ENCODE measurements around the gene ZNF346.
"Not testable (repeated sequence)": the region's sequence is repeated elsewhere in the genome, so short reads cannot be mapped to it uniquely, and the experiment has no call there.

ZNF346 gene, protein sequence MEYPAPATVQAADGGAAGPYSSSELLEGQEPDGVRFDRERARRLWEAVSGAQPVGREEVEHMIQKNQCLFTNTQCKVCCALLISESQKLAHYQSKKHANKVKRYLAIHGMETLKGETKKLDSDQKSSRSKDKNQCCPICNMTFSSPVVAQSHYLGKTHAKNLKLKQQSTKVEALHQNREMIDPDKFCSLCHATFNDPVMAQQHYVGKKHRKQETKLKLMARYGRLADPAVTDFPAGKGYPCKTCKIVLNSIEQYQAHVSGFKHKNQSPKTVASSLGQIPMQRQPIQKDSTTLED

GRCh38 chr5:177022386-177023302 lies at the start of gene ZNF346:
ZNF346 (plus strand) TSS chr5:177022696; CDS start chr5:177022739, 43 bp downstream.
- DNase-seq (ENCODE audit: low spot score): peak; percentile 93

- DNase-seq (ENCODE audit: low spot score): no peak
These were observed 42.8 kb upstream of the ZNF346 start for GRCh38 chr5:176979669-176980068.

DNA sequence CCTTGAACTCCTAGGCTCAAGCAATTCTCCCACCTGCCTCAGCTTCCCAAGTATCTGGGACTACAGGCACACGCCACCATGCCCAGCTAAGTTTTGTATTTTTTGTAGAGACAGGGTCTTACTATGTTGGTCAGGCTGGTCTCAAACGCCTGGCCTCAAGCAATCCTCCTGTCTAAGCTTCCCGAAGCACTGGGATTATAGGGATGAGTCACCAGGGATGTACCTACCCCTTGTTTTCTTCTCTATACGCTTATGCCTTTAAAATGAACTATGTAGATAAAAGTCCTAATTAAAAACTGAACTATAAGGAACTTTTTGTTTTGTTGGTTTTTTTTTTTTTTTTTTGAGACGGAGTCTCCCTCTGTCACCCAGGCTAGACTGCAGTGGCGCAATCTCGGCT lies 41.7 kb upstream of the ZNF346 start:
- no peak for DNase-seq (ENCODE audit: low spot score)

DNA sequence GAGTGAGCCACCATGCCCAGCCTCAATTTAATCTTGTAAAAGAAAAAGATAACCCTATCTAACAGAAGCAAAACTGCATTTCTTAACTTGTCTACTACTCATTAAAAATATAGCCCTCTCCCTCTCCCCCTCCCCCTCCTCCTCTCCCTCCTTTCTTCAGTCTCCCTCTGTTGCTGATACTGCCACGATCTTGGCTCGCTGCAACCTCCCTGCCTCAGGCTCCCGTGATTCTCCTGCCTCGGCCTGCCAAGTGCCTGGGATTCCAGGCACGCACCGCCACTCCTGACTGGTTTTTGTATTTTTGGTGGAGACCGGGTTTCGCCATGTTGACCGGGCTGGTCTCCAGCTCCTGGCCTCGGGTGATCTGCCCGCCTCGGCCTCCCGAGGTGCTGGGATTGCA lies 39.4 kb upstream of the ZNF346 start:
- not testable (repeated sequence) for DNase-seq (ENCODE audit: low spot score)

DNA sequence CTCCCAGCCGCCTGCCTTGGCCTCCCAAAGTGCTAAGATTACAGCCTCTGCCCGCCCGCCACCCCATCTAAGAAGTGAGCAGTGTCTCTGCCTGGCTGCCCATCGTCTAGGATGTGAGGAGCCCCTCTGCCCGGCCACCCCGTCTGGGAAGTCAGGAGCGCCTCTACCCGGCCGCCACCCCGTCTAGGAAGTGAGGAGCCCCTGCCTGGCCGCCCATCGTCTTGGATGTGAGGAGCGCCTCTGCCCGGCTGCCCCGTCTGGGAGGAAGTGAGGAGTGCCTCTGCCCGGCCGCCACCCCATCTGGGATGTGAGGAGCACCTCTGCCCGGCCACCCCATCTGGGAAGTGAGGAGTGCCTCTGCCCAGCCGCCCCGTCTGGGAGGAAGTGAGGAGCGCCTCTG lies 38.9 kb upstream of the ZNF346 start:
- not testable (repeated sequence) for DNase-seq (ENCODE audit: low spot score)

DNA sequence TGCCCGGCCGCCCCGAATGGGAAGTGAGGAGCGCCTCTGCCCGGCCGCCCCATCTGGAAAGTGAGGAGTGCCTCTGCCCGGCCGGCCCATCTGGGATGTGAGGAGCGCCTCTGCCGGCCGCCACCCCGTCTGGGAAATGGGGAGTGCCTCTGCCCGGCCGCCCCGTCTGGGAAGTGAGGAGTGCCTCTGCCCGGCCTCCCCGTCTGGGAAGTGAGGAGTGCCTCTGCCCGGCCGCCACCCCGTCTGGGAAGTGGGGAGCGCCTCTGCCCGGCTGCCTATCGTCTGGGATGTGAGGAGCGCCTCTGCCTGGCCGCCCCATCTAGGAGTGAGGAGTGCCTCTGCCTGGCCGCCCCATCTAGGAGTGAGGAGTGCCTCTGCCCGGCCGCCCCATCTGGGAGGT lies 38.3 kb upstream of the ZNF346 start:
- DNase-seq (ENCODE audit: low spot score): not testable (repeated sequence)

DNA sequence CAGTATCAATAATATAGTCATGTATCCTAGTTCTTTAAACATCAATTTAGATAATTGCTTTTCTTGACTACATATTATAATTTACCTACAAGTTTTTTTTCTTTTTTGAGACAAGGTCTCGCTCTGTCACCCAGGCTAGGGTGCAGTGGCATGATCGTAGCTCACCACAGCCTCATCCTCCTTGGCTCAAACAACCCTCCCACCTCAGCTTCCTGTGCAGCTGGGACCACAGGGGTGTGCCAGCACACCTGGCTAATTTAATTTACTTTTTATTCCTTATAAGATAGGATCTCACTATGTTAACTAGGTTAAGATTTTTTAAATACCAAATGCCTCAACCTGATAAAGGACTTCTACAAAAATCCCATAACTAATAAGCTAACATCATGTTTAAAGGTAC lies 37.0 kb upstream of the ZNF346 start:
- no peak for DNase-seq (ENCODE audit: low spot score)

DNA sequence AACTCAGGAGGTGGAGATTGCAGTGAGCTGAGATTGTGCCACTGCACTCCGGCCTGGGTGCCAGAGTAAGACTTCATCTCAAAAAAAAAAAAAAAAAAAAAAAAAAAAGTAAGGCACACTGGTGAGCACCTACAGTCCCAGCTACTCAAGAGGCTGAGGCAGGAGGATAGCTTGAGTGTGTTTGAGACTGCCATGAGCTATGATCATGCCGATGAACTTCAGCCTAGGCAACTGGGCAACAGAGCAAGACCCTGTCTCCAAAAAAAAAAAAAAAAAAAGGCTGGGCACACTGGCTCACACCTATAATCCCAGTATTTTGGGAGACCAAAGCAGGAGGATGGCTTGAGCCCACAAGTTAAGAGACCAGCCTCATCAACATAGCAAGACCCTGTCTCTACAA lies 36.2 kb upstream of the ZNF346 start:
- no peak for DNase-seq (ENCODE audit: low spot score)

- DNase-seq (ENCODE audit: low spot score): no peak
These were observed 34.9 kb upstream of the ZNF346 start for GRCh38 chr5:176987583-176987982.

DNA sequence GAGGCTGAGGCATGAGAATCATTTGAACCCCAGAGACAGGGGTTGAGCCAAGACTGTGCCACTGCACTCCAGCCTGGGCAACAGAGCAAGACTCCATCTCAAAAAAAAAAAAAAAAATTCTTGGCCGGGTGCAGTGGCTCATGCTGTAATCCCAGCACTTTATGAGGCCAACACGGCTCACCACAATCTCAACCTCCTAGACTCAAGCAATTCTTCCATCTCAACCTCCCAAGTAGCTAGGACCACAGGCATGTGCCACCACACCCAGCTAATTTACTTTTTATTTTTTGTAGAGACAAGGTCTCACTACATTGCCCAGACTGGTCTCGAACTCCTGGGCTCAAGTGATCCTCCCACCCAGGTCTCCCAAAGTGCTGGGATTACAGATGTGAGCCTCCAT lies 29.4 kb upstream of the ZNF346 start:
- DNase-seq (ENCODE audit: low spot score): not testable (repeated sequence)

- DNase-seq (ENCODE audit: low spot score): no peak
These were observed 27.9 kb upstream of the ZNF346 start for GRCh38 chr5:176994460-176995121.

DNA sequence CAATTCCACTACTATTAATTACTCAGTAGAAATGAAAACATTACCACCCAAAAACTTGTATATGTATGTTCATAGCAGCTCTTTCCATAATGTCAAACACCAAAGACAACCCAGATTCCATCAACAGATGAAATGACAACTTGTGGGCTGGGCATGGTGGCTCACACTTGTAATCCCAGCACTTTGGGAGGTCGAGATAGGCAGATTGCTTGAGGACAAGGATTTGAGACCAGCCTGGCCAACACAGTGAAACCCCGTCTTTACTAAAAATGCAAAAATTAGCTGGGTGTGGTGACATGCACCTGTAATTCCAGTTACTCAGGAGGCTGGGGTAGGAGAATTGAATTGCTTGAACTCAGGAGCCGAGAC lies 27.4 kb upstream of the ZNF346 start:
- no peak for DNase-seq (ENCODE audit: low spot score)

DNA sequence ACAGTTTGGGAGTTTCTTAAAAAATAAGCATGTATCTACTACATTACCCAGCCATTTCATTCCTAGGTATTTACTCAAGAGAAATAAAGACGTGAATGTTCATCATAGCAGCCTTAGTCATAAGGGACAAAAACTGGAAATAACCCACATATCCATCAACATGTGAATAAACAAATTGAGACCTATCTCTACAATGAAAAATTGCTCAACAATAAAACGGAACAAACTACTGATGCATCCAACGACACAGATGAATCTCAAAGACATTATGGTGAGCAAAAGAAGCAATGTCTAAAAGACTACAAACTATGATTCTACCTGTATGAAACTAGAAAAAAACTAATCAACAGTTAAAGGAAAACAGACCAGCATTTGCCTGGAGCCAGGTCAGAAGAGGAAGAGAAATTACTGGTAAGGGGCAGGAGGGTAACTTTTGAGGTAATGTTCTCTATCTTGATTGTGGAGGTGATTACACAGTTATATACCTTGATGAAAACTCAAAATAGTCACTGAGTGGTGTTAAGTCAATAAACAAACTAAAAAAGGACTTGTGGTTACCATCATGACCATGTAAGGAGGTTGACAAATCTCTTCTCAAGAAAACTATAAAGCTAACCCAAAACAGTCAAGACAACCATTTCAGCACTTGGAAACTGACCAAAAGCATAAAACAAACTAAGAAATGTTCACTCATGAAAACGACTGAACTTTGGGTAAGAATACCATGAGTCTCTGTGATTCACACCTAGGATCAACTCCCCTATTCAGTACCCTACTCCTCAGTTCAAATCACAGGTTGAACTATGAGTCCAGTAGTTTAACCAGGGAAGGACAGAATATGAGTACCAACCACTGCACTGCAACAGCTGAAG lies 26.4 kb upstream of the ZNF346 start:
- DNase-seq (ENCODE audit: low spot score): no peak

GRCh38 chr5:176996780-176997179 lies 25.7 kb upstream of the ZNF346 start:
- DNase-seq (ENCODE audit: low spot score): no peak

DNA sequence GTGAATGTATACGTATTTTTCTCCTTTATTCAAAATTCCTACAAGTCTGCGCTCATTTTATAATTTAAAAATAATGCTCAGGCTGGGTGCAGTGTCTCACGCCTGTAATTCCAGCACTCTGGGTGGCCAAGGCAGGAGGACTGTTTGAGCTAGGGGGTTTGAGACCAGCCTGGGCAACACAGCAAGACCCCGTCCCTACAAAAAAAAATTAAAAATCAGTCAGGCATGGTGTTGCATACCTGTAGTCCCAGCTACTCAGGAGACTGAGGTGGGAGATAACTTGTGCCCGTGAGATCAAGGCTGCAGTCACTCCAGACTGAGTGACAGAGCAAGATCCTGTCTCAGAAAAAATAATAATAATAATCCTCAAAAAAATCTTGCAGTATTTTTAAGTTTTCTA lies 23.7 kb upstream of the ZNF346 start:
- DNase-seq (ENCODE audit: low spot score): no peak

- DNase-seq (ENCODE audit: low spot score): not testable (repeated sequence)
These were observed 23.0 kb upstream of the ZNF346 start for GRCh38 chr5:176999526-176999925.

DNA sequence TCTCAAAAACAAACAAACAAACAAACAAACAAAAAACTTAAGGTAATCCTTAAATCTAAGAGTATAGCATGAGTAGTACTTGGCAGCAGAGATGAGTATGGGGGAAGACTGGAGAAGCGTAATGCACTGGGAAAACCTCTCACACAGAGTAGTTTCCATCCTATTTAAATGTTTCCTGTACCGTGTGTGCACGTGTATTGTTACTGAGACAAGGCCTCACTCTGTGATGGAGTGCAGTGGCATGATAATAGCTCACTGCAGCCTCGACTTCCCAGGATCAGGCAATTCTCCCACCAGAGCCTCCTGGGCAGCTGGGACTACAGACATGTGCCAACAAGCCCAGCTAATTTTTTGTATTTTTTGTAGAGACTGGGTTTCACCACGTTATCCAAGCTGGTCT lies 18.8 kb upstream of the ZNF346 start:
- no peak for DNase-seq (ENCODE audit: low spot score)

DNA sequence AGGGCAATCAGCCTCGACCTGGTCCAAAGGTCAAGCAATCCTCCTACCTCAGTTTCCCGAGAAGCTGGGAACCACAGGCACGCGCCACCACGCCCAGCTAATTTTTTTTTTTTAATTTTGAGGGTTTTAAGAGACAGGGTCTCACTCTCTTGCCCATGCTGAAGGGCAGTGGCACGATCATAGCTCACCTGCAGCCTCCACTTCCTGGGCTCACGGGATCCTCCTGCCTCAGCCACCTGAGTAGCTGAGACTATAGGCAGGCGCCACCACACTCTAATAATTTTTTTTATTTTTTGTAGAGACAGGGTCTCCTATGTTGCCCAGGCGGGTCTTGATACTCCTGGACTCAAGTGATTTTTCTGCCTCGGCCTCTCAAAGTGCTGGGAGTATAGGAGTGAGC lies 17.5 kb upstream of the ZNF346 start:
- DNase-seq (ENCODE audit: low spot score): no peak

GRCh38 chr5:177005619-177006264 lies 16.8 kb upstream of the ZNF346 start:
- peak; percentile 79 for DNase-seq (ENCODE audit: low spot score)

- DNase-seq (ENCODE audit: low spot score): peak; percentile 98
These were observed 16.1 kb upstream of the ZNF346 start, which contains the start of gene UIMC1 for GRCh38 chr5:177006265-177006972. UIMC1 (minus strand) TSS chr5:177006779; CDS start chr5:176982615, 24,164 bp downstream.
